ENCODE data around the gene DLD.
A peak's percentile ranks its signal among the peaks of the same experiment; 100 is the strongest.

DLD gene

GRCh38 chr7:107958764-107959526 is 68.0 kb downstream of the DLD start:
- H3K36me3 ChIP-seq (ENCODE audit: control insufficient read depth in 2 of 2, insufficient read depth in 2 of 2, low read length in 2 of 2) = peaks cover 37 to 41% of the 10 kb centered on the region in 2 donors

DNA sequence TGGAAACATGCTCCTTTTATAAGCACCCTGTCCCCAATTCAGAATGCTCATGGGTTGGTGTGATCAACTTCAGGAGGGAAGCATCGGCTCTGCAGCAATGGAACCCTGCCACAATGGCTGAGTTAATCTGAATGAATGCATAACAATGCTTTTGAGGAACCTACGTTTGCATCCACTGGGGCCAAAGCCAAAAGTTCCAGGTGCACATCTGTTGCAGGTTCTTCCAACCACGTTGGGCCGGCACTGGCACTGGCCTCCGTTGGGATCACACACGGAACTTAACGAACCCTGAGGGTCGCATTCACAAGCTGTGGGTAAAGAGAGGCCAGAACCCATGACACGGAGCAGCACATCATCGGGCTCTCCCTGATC is 68.5 kb downstream of the DLD start:
- peaks cover 20% of the 10 kb centered on the region for H3K4me1 ChIP-seq (ENCODE audit: control insufficient read depth, insufficient read depth, low read length)
- H3K36me3 ChIP-seq (ENCODE audit: control insufficient read depth in 2 of 2, insufficient read depth in 2 of 2, low read length in 2 of 2) = peaks cover 42 to 45% of the 10 kb centered on the region in 2 donors
- H3K27me3 ChIP-seq (ENCODE audit: control insufficient read depth in 1 of 2, insufficient read depth in 2 of 2, low read length in 2 of 2) = no peaks in the 10 kb centered on the region
- H3K9ac ChIP-seq (ENCODE audit: low read length in 2 of 2) = no peak overlapping the region
- peak overlapping the region; percentile 37 for H3K27ac ChIP-seq (ENCODE audit: low read length)
- no peak overlapping the region for H3K4me3 ChIP-seq (ENCODE audit: low read length in 2 of 2)
- H3K9me3 ChIP-seq (ENCODE audit: control insufficient read depth in 2 of 2, low read length in 2 of 2) = no peaks in the 10 kb centered on the region

More at GRCh38 chr7:107958764-107959526, 68.0 kb downstream of the DLD start:
- Histone ChIP-seq H3K4me3 (ENCODE audit: low read length in 2 of 2) (peak overlapping the region in 1 of 2 donors; percentile 9), H3K27me3 (ENCODE audit: control insufficient read depth in 1 of 2, insufficient read depth in 2 of 2, low read length in 2 of 2) (no peaks in the 10 kb centered on the region), H3K9me3 (ENCODE audit: control insufficient read depth in 2 of 2, low read length in 2 of 2) (no peaks in the 10 kb centered on the region), H3K9ac (ENCODE audit: low read length in 2 of 2) (peak overlapping the region in 1 of 2 donors; percentile 13), H3K4me1 (ENCODE audit: control insufficient read depth, insufficient read depth, low read length) (peaks cover 22% of the 10 kb centered on the region), H3K27ac (ENCODE audit: low read length) (peak overlapping the region; percentile 37)

GRCh38 chr7:107960272-107960671 is 69.3 kb downstream of the DLD start:
- no peak overlapping the region for H3K4me3 ChIP-seq (ENCODE audit: low read length in 2 of 2)
- H3K36me3 ChIP-seq (ENCODE audit: control insufficient read depth in 2 of 2, insufficient read depth in 2 of 2, low read length in 2 of 2) = peaks cover 45 to 48% of the 10 kb centered on the region in 2 donors
- peak overlapping the region; percentile 18 for H3K27ac ChIP-seq (ENCODE audit: low read length)
- no peaks in the 10 kb centered on the region for H3K9me3 ChIP-seq (ENCODE audit: control insufficient read depth in 2 of 2, low read length in 2 of 2)
- peaks cover 20% of the 10 kb centered on the region for H3K4me1 ChIP-seq (ENCODE audit: control insufficient read depth, insufficient read depth, low read length)
- H3K27me3 ChIP-seq (ENCODE audit: control insufficient read depth in 1 of 2, insufficient read depth in 2 of 2, low read length in 2 of 2) = no peaks in the 10 kb centered on the region
- no peak overlapping the region for H3K9ac ChIP-seq (ENCODE audit: low read length in 2 of 2)

DNA sequence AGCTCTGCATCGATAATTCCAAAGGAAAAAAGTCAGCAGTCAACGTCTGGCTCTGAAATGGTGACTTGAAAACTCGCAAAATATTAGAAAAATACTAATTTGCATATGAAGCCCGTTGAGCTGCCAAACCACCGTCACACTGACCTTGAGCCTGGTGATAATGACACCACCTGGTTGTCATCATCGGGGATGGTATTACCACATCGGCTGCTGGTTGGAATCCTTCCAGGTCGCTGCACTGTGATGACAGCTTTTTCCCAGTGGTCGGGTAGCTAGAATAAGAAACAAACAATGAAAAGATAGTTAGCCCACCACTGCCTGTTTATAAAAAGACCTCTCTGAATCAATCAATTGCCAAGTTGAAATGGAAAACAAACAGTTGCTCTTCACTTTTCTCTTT is 70.4 kb downstream of the DLD start:
- H3K36me3 ChIP-seq (ENCODE audit: control insufficient read depth in 2 of 2, insufficient read depth in 2 of 2, low read length in 2 of 2) = peaks cover 38 to 46% of the 10 kb centered on the region in 2 donors
- H3K4me3 ChIP-seq (ENCODE audit: low read length in 2 of 2) = no peak overlapping the region
- no peak overlapping the region for H3K27ac ChIP-seq (ENCODE audit: low read length)

GRCh38 chr7:107962817-107963216 is 71.8 kb downstream of the DLD start:
- Histone ChIP-seq H3K4me3 (ENCODE audit: low read length in 2 of 2) (no peak overlapping the region), H3K4me1 (ENCODE audit: control insufficient read depth, insufficient read depth, low read length) (peaks cover 19% of the 10 kb centered on the region), H3K27ac (ENCODE audit: low read length) (no peak overlapping the region), H3K27me3 (ENCODE audit: control insufficient read depth in 1 of 2, insufficient read depth in 2 of 2, low read length in 2 of 2) (no peaks in the 10 kb centered on the region), H3K9ac (ENCODE audit: low read length in 2 of 2) (no peak overlapping the region), H3K36me3 (ENCODE audit: control insufficient read depth in 2 of 2, insufficient read depth in 2 of 2, low read length in 2 of 2) (peaks cover 46% of the 10 kb centered on the region in 2 donors), H3K9me3 (ENCODE audit: control insufficient read depth in 2 of 2, low read length in 2 of 2) (no peaks in the 10 kb centered on the region)

More for the DNA sequence above, 70.4 kb downstream of the DLD start:
- Histone ChIP-seq H3K9me3 (ENCODE audit: control insufficient read depth in 2 of 2, low read length in 2 of 2) (no peaks in the 10 kb centered on the region), H3K4me1 (ENCODE audit: control insufficient read depth, insufficient read depth, low read length) (peaks cover 20% of the 10 kb centered on the region), H3K27me3 (ENCODE audit: control insufficient read depth in 1 of 2, insufficient read depth in 2 of 2, low read length in 2 of 2) (no peaks in the 10 kb centered on the region), H3K9ac (ENCODE audit: low read length in 2 of 2) (no peak overlapping the region)

DNA sequence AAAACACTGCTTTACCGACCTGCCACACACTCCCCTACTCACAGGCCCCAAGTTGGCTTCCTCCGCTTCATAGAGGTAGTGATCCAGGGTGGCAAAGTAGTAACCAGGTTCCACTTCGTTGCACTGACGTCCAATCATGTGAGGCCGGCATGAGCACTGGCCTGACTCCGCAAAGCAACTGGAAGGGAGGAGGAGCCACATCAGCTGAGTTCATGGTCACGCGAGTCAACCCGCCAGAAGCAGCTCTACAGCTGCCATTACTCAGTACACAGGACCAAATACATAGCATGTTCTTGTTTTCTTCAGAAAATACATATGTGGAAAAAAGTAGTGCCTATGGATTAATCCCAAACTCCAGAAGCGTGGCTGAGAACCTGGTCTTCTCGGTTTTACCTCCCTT is 73.5 kb downstream of the DLD start:
- no peak overlapping the region for H3K9ac ChIP-seq (ENCODE audit: low read length in 2 of 2)
- no peaks in the 10 kb centered on the region for H3K9me3 ChIP-seq (ENCODE audit: control insufficient read depth in 2 of 2, low read length in 2 of 2)
- H3K27ac ChIP-seq (ENCODE audit: low read length) = no peak overlapping the region
- H3K4me1 ChIP-seq (ENCODE audit: control insufficient read depth, insufficient read depth, low read length) = peaks cover 7% of the 10 kb centered on the region
- no peaks in the 10 kb centered on the region for H3K27me3 ChIP-seq (ENCODE audit: control insufficient read depth in 1 of 2, insufficient read depth in 2 of 2, low read length in 2 of 2)
- peaks cover 42 to 48% of the 10 kb centered on the region in 2 donors for H3K36me3 ChIP-seq (ENCODE audit: control insufficient read depth in 2 of 2, insufficient read depth in 2 of 2, low read length in 2 of 2)
- no peak overlapping the region for H3K4me3 ChIP-seq (ENCODE audit: low read length in 2 of 2)

DNA sequence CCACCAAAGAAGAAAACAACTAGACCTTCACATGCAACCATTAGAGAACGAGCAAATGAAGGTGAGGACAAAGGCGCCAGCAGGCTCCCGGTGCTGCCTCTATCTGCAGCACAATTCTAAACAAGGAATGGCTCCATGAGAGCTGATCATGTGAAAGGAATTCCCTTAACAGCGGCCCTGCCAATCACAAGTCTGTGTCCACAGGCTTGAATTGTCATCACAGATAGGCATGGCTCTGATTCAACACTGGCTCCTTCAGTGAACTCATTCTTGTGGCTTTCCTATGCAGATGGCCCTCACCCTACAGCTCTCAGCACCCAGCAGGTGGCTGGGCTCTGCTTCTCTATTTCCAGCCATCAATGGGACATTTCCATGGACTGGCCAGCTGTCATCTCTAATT is 75.7 kb downstream of the DLD start:
- Histone ChIP-seq H3K36me3 (ENCODE audit: control insufficient read depth in 2 of 2, insufficient read depth in 2 of 2, low read length in 2 of 2) (peaks cover 38 to 47% of the 10 kb centered on the region in 2 donors), H3K4me3 (ENCODE audit: low read length in 2 of 2) (no peak overlapping the region), H3K9me3 (ENCODE audit: control insufficient read depth in 2 of 2, low read length in 2 of 2) (no peaks in the 10 kb centered on the region), H3K27ac (ENCODE audit: low read length) (no peak overlapping the region), H3K4me1 (ENCODE audit: control insufficient read depth, insufficient read depth, low read length) (no peaks in the 10 kb centered on the region), H3K27me3 (ENCODE audit: control insufficient read depth in 1 of 2, insufficient read depth in 2 of 2, low read length in 2 of 2) (no peaks in the 10 kb centered on the region), H3K9ac (ENCODE audit: low read length in 2 of 2) (no peak overlapping the region)

GRCh38 chr7:107967420-107967819 is 76.4 kb downstream of the DLD start:
- Histone ChIP-seq H3K4me3 (ENCODE audit: low read length in 2 of 2) (no peak overlapping the region), H3K9me3 (ENCODE audit: control insufficient read depth in 2 of 2, low read length in 2 of 2) (no peaks in the 10 kb centered on the region), H3K27me3 (ENCODE audit: control insufficient read depth in 1 of 2, insufficient read depth in 2 of 2, low read length in 2 of 2) (no peaks in the 10 kb centered on the region), H3K27ac (ENCODE audit: low read length) (no peak overlapping the region), H3K36me3 (ENCODE audit: control insufficient read depth in 2 of 2, insufficient read depth in 2 of 2, low read length in 2 of 2) (peaks cover 42 to 44% of the 10 kb centered on the region in 2 donors), H3K9ac (ENCODE audit: low read length in 2 of 2) (no peak overlapping the region), H3K4me1 (ENCODE audit: control insufficient read depth, insufficient read depth, low read length) (no peaks in the 10 kb centered on the region)

DNA sequence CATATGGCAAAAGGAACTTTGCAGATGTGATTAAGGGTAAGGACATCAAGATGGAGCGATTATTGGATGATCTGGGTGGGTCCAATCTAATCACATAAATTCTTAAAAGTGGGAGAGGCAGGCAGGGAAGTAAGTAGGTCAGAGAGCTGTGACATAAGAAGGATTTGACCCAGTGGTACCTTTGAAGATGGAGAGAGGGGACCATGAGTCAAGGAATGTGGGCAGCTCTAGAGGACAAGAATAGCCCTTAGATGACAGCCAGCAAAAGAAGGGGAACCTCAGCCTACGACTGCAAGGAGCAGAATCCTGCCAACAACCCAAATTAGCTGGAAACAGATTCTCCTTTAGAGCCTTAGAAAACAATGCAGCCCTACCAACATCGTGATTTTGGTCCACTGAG is 77.5 kb downstream of the DLD start:
- Histone ChIP-seq H3K36me3 (ENCODE audit: control insufficient read depth in 2 of 2, insufficient read depth in 2 of 2, low read length in 2 of 2) (peaks cover 37 to 41% of the 10 kb centered on the region in 2 donors), H3K9ac (ENCODE audit: low read length in 2 of 2) (no peak overlapping the region), H3K4me1 (ENCODE audit: control insufficient read depth, insufficient read depth, low read length) (no peaks in the 10 kb centered on the region), H3K4me3 (ENCODE audit: low read length in 2 of 2) (no peak overlapping the region), H3K27ac (ENCODE audit: low read length) (no peak overlapping the region), H3K27me3 (ENCODE audit: control insufficient read depth in 1 of 2, insufficient read depth in 2 of 2, low read length in 2 of 2) (no peaks in the 10 kb centered on the region), H3K9me3 (ENCODE audit: control insufficient read depth in 2 of 2, low read length in 2 of 2) (no peaks in the 10 kb centered on the region)

DNA sequence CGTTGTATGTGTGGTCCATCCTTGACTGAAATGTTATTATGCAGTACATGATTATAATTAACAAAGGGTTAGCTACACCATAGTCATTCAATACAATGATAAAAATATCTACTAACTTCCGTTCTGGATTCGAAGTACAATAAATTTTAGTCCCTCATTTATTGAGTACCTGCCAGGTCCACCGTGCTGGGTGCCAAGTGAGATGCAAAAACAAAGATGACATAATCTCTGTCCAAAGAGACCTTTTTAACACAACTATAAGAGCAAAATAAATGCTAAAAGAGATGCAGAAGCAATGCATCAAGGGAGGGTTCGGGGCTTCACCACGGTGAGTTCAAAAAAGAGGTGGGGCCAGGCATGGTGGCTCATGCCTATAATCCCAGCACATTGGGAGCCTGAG is 78.9 kb downstream of the DLD start:
- no peak overlapping the region for H3K4me3 ChIP-seq (ENCODE audit: low read length in 2 of 2)
- H3K4me1 ChIP-seq (ENCODE audit: control insufficient read depth, insufficient read depth, low read length) = no peaks in the 10 kb centered on the region
- no peaks in the 10 kb centered on the region for H3K9me3 ChIP-seq (ENCODE audit: control insufficient read depth in 2 of 2, low read length in 2 of 2)
- no peak overlapping the region for H3K9ac ChIP-seq (ENCODE audit: low read length in 2 of 2)
- peaks cover 32 to 35% of the 10 kb centered on the region in 2 donors for H3K36me3 ChIP-seq (ENCODE audit: control insufficient read depth in 2 of 2, insufficient read depth in 2 of 2, low read length in 2 of 2)
- H3K27ac ChIP-seq (ENCODE audit: low read length) = peak overlapping the region; percentile 18
- no peaks in the 10 kb centered on the region for H3K27me3 ChIP-seq (ENCODE audit: control insufficient read depth in 1 of 2, insufficient read depth in 2 of 2, low read length in 2 of 2)

Measured in stomach smooth muscle (tissue), 2 donors.